Measurements from ENCODE around the gene DNAI7. TPM values are rescaled to one million over a fixed set of nuclear protein-coding genes. Genes with fewer than 3 reads are reported as not detected.
A peak's percentile ranks its signal among the peaks of the same experiment; 100 is the strongest.

Gene DNAI7
- total and polyA plus RNA-seq, 2 donors: 0.42 to 1.1 TPM

DNA sequence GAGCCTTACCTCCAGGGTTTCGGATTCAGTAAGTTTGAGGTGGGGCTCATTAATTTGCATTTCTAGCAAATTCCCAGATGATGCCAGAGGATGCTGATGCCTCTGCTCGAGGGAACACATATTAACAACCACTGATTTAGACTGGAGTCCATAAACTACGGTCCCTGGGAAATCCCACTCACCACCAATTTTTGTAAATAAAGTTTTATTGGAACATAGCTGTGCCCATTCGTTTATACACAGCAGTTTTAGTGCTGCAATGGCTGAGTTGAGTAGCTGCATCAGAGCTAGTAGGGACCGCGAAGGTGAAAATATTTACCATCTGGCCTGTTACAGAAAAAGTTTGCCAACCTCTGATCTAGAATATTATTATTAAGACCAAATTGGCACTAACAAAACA is 73.8 kb downstream of the DNAI7 start:
- 96% methylated on average over 6 of the region's 6 CpGs for WGBS
- no peak overlapping the region for H3K27ac ChIP-seq (ENCODE audit: low read depth in 1 of 2, low read length in 1 of 2)
- H3K36me3 ChIP-seq (ENCODE audit: control insufficient read depth in 2 of 2, insufficient read depth in 2 of 2, low read length in 1 of 2): no peaks in the 10 kb centered on the region
- H3K27me3 ChIP-seq (ENCODE audit: control insufficient read depth in 2 of 2, insufficient read depth in 1 of 2, low read length in 1 of 2): no peaks in the 10 kb centered on the region
- DNase-seq (ENCODE audit: low read depth in 6 of 9, low spot score in 9 of 9): no peak
- no peaks in the 10 kb centered on the region for H3K4me1 ChIP-seq (ENCODE audit: control insufficient read depth in 2 of 2, insufficient read depth in 2 of 2, low read length in 2 of 2)
- no peaks in the 10 kb centered on the region for H3K9me3 ChIP-seq (ENCODE audit: control insufficient read depth in 2 of 2, insufficient read depth in 1 of 2, low read length in 1 of 2)
- no peak overlapping the region for H3K4me3 ChIP-seq (ENCODE audit: low read length in 2 of 2)

DNA sequence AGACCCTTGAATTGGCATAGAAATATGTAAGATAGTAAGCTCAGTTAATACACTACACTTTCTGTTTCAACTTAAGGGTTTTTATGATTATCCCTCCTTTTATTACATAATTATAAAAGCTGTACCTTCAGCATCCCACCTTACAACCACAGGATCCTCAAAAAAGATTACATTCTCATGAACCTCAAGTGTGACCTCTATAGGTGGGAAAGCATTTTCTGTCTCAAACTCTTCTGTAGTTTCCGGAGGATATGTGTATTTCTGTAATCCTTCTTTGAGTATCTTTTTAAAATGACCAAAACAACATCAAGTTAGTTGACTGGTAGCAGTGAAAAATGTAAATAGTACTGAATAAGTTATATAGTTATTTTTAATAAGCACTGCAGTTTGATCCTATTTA is 75.9 kb downstream of the DNAI7 start:
- H3K4me3 ChIP-seq (ENCODE audit: low read length in 2 of 2): no peak overlapping the region
- no peaks in the 10 kb centered on the region for H3K36me3 ChIP-seq (ENCODE audit: control insufficient read depth in 2 of 2, insufficient read depth in 2 of 2, low read length in 1 of 2)
- peak in 4 of 9 donors; percentile 6 to 46 (median 10) for DNase-seq (ENCODE audit: low read depth in 6 of 9, low spot score in 9 of 9)
- 61% methylated on average over 1 of the region's 1 CpG for WGBS
- H3K27me3 ChIP-seq (ENCODE audit: control insufficient read depth in 2 of 2, insufficient read depth in 1 of 2, low read length in 1 of 2): no peaks in the 10 kb centered on the region
- no peaks in the 10 kb centered on the region for H3K9me3 ChIP-seq (ENCODE audit: control insufficient read depth in 2 of 2, insufficient read depth in 1 of 2, low read length in 1 of 2)
- no peaks in the 10 kb centered on the region for H3K4me1 ChIP-seq (ENCODE audit: control insufficient read depth in 2 of 2, insufficient read depth in 2 of 2, low read length in 2 of 2)
- H3K27ac ChIP-seq (ENCODE audit: low read depth in 1 of 2, low read length in 1 of 2): no peak overlapping the region

DNA sequence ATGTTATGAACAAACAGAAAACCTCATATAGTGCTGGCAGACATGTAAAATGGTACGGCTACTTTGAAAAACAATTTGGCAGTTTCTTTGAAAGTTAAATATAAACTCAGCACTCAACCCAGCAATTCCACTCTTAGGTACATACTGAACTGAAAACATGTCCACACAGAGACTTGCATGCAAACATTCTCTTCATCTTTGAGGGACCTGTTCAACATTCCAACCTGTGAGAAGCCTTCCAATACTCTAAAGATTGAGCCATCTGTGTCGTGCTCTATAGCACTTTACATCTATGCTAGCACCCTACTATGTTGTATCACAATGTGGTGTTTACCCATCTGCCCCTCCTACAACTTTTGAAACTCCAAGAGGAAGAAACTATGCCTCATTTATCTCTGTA is 79.3 kb downstream of the DNAI7 start:
- Histone ChIP-seq H3K4me3 (ENCODE audit: low read length in 2 of 2) (no peak overlapping the region), H3K4me1 (ENCODE audit: control insufficient read depth in 2 of 2, insufficient read depth in 2 of 2, low read length in 2 of 2) (no peaks in the 10 kb centered on the region), H3K27me3 (ENCODE audit: control insufficient read depth in 2 of 2, insufficient read depth in 1 of 2, low read length in 1 of 2) (no peaks in the 10 kb centered on the region), H3K27ac (ENCODE audit: low read depth in 1 of 2, low read length in 1 of 2) (no peak overlapping the region), H3K9me3 (ENCODE audit: control insufficient read depth in 2 of 2, insufficient read depth in 1 of 2, low read length in 1 of 2) (no peaks in the 10 kb centered on the region), H3K36me3 (ENCODE audit: control insufficient read depth in 2 of 2, insufficient read depth in 2 of 2, low read length in 1 of 2) (peaks cover 0 to 4% of the 10 kb centered on the region in 2 donors)
- no peak for DNase-seq (ENCODE audit: low read depth in 6 of 9, low spot score in 9 of 9)
- WGBS: 95% methylated on average over 2 of the region's 2 CpGs

DNA sequence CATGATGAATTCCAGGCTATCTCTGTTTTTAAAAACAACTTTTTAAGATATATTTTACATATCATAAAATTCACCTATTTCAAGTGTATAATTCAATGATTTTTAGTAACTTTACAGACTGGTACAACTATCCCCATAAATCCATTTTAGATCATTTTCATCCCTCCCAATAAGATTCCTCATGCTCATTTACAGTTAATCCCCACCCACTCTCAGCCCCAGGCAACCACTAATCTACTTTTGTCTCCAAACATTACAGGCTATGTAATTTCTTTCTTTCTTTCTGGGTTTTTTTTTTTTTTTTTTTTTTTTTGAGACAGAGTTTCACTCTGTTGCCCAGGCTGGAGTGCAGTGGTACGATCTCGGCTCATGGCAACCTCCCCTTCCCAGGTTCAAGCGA is 81.3 kb downstream of the DNAI7 start:
- no peak overlapping the region for H3K4me3 ChIP-seq (ENCODE audit: low read length in 2 of 2)
- no peaks in the 10 kb centered on the region for H3K27me3 ChIP-seq (ENCODE audit: control insufficient read depth in 2 of 2, insufficient read depth in 1 of 2, low read length in 1 of 2)
- peaks cover 10 to 23% of the 10 kb centered on the region in 2 donors for H3K36me3 ChIP-seq (ENCODE audit: control insufficient read depth in 2 of 2, insufficient read depth in 2 of 2, low read length in 1 of 2)
- 96% methylated on average over 3 of the region's 3 CpGs for WGBS
- no peak overlapping the region for H3K27ac ChIP-seq (ENCODE audit: low read depth in 1 of 2, low read length in 1 of 2)
- no peaks in the 10 kb centered on the region for H3K9me3 ChIP-seq (ENCODE audit: control insufficient read depth in 2 of 2, insufficient read depth in 1 of 2, low read length in 1 of 2)
- H3K4me1 ChIP-seq (ENCODE audit: control insufficient read depth in 2 of 2, insufficient read depth in 2 of 2, low read length in 2 of 2): no peaks in the 10 kb centered on the region
- DNase-seq (ENCODE audit: low read depth in 6 of 9, low spot score in 9 of 9): no peak

DNA sequence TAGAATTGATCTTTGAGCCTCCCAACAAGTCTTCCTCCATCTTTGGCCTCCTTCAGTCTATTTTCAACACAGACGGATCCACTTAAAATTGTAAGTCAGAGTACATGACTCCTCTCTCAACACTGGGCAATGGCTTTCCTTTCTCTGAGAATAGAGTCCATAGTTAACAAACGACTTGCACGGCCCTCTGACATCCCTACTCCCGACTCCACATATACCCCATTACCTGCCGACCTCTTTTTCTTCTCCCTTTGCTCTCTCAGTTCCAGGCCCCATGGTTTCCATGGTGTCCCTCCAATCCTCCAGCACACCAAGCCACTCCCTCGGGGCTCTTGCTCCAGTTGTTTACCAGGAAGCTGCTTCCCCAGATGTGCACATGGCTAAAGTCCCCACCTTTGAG is 84.7 kb downstream of the DNAI7 start:
- no peak for DNase-seq (ENCODE audit: low read depth in 6 of 9, low spot score in 9 of 9)
- H3K27ac ChIP-seq (ENCODE audit: low read depth in 1 of 2, low read length in 1 of 2): no peak overlapping the region
- no peaks in the 10 kb centered on the region for H3K4me1 ChIP-seq (ENCODE audit: control insufficient read depth in 2 of 2, insufficient read depth in 2 of 2, low read length in 2 of 2)
- 98% methylated on average over 6 of the region's 6 CpGs for WGBS
- peaks cover 19 to 50% of the 10 kb centered on the region in 2 donors for H3K36me3 ChIP-seq (ENCODE audit: control insufficient read depth in 2 of 2, insufficient read depth in 2 of 2, low read length in 1 of 2)
- H3K4me3 ChIP-seq (ENCODE audit: low read length in 2 of 2): no peak overlapping the region
- H3K9me3 ChIP-seq (ENCODE audit: control insufficient read depth in 2 of 2, insufficient read depth in 1 of 2, low read length in 1 of 2): no peaks in the 10 kb centered on the region
- no peaks in the 10 kb centered on the region for H3K27me3 ChIP-seq (ENCODE audit: control insufficient read depth in 2 of 2, insufficient read depth in 1 of 2, low read length in 1 of 2)

DNA sequence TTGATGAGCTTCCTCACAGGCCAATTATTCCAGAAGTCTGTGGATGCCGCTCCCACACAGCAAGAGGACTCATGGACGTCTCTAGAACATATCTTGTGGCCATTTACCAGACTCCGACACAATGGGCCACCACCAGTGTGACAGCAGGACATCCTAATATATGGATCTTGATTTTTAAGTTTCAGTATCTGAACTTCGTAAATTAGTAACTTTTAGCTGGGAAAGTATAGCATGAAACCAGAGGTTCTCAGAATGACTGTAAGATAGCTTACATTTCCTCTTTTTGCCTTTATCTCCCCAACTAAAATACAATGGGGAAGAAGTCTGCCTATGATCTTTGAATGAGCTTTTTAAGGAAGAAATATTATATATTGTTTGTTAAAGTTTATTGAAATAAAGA is 87.0 kb downstream of the DNAI7 start:
- peak in 1 of 9 donors; percentile 9 for DNase-seq (ENCODE audit: low read depth in 6 of 9, low spot score in 9 of 9)
- H3K36me3 ChIP-seq (ENCODE audit: control insufficient read depth in 2 of 2, insufficient read depth in 2 of 2, low read length in 1 of 2): peaks cover 22 to 60% of the 10 kb centered on the region in 2 donors
- no peaks in the 10 kb centered on the region for H3K27me3 ChIP-seq (ENCODE audit: control insufficient read depth in 2 of 2, insufficient read depth in 1 of 2, low read length in 1 of 2)
- H3K4me3 ChIP-seq (ENCODE audit: low read length in 2 of 2): no peak overlapping the region
- H3K4me1 ChIP-seq (ENCODE audit: control insufficient read depth in 2 of 2, insufficient read depth in 2 of 2, low read length in 2 of 2): no peaks in the 10 kb centered on the region
- H3K27ac ChIP-seq (ENCODE audit: low read depth in 1 of 2, low read length in 1 of 2): no peak overlapping the region
- 97% methylated on average over 4 of the region's 4 CpGs for WGBS
- H3K9me3 ChIP-seq (ENCODE audit: control insufficient read depth in 2 of 2, insufficient read depth in 1 of 2, low read length in 1 of 2): no peaks in the 10 kb centered on the region

DNA sequence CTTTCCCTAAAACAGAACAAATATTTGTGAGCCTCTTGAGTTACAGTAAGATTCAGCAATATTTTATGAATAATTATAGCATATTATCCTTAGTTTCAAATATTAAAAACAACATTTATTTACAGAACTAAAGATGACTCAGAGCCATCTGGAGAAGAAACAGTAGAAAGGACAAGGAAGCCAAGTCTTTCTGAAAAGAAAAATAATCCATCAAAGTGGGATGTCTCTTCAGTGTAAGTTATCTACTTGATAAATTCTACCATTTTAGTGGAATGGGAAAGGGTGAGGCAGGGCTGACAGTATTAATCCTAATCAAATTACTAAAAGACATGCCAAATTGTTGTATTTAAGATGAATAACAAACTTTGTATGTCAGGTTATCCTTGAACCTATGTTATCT is 88.1 kb downstream of the DNAI7 start:
- DNase-seq (ENCODE audit: low read depth in 6 of 9, low spot score in 9 of 9): no peak
- Histone ChIP-seq H3K36me3 (ENCODE audit: control insufficient read depth in 2 of 2, insufficient read depth in 2 of 2, low read length in 1 of 2) (peaks cover 27 to 71% of the 10 kb centered on the region in 2 donors), H3K4me1 (ENCODE audit: control insufficient read depth in 2 of 2, insufficient read depth in 2 of 2, low read length in 2 of 2) (no peaks in the 10 kb centered on the region), H3K27me3 (ENCODE audit: control insufficient read depth in 2 of 2, insufficient read depth in 1 of 2, low read length in 1 of 2) (no peaks in the 10 kb centered on the region), H3K9me3 (ENCODE audit: control insufficient read depth in 2 of 2, insufficient read depth in 1 of 2, low read length in 1 of 2) (no peaks in the 10 kb centered on the region), H3K4me3 (ENCODE audit: low read length in 2 of 2) (no peak overlapping the region), H3K27ac (ENCODE audit: low read depth in 1 of 2, low read length in 1 of 2) (no peak overlapping the region)

DNA sequence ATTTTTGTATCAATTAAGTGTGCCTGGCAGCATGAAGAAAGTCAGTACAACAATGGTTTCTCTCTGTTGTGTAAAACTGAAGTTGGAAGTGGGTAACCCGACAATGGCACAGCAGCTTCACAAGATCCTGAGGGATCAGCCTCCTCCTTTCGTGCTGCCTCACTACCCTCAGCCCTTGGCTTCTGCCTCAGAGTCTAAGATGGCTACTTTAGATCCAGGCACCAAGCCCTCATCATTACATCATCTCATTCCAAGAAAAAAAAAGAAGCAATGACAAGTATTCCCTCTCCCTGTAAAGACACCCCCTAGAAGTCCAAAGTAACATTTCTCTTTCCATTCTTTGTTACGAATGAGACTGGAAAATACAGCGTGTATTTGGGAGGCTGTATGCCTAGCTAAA is 92.6 kb downstream of the DNAI7 start:
- Histone ChIP-seq H3K36me3 (ENCODE audit: control insufficient read depth in 2 of 2, insufficient read depth in 2 of 2, low read length in 1 of 2) (peaks cover 28 to 73% of the 10 kb centered on the region in 2 donors), H3K9me3 (ENCODE audit: control insufficient read depth in 2 of 2, insufficient read depth in 1 of 2, low read length in 1 of 2) (no peaks in the 10 kb centered on the region), H3K4me1 (ENCODE audit: control insufficient read depth in 2 of 2, insufficient read depth in 2 of 2, low read length in 2 of 2) (no peaks in the 10 kb centered on the region), H3K27me3 (ENCODE audit: control insufficient read depth in 2 of 2, insufficient read depth in 1 of 2, low read length in 1 of 2) (no peaks in the 10 kb centered on the region), H3K4me3 (ENCODE audit: low read length in 2 of 2) (no peak overlapping the region), H3K27ac (ENCODE audit: low read depth in 1 of 2, low read length in 1 of 2) (no peak overlapping the region)
- DNase-seq (ENCODE audit: low read depth in 6 of 9, low spot score in 9 of 9): no peak
- WGBS: 97% methylated on average over 4 of the region's 4 CpGs

DNA sequence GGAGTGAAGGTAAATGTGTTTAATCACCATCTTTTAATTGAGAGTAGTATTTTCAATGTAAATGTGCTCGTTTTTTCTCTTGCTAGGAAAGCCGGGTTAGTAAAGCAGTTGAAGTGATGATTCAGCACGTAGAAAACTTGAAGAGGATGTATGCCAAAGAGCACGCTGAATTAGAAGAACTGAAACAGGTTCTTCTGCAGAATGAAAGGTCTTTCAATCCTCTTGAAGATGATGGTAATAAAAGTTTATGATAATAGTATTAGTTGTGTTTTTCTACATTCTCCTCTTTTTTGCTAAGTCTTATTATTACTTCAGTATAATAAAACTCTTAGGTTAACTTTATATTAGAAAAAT is 93.9 kb downstream of the DNAI7 start:
- Histone ChIP-seq H3K27ac (ENCODE audit: low read depth in 1 of 2, low read length in 1 of 2) (no peak overlapping the region), H3K4me1 (ENCODE audit: control insufficient read depth in 2 of 2, insufficient read depth in 2 of 2, low read length in 2 of 2) (no peaks in the 10 kb centered on the region), H3K27me3 (ENCODE audit: control insufficient read depth in 2 of 2, insufficient read depth in 1 of 2, low read length in 1 of 2) (no peaks in the 10 kb centered on the region), H3K9me3 (ENCODE audit: control insufficient read depth in 2 of 2, insufficient read depth in 1 of 2, low read length in 1 of 2) (no peaks in the 10 kb centered on the region), H3K36me3 (ENCODE audit: control insufficient read depth in 2 of 2, insufficient read depth in 2 of 2, low read length in 1 of 2) (peaks cover 31 to 74% of the 10 kb centered on the region in 2 donors), H3K4me3 (ENCODE audit: low read length in 2 of 2) (no peak overlapping the region)
- no peak for DNase-seq (ENCODE audit: low read depth in 6 of 9, low spot score in 9 of 9)
- 90% methylated on average over 4 of the region's 4 CpGs for WGBS
